Measurements from ENCODE around the gene NNT.
"Not testable (repeated sequence)": the region's sequence is repeated elsewhere in the genome, so short reads cannot be mapped to it uniquely, and the experiment has no call there.

Gene NNT

GRCh38 chr5:43634621-43635020 lies 31.6 kb downstream of the NNT start:
- FAIRE-seq = no peak

DNA sequence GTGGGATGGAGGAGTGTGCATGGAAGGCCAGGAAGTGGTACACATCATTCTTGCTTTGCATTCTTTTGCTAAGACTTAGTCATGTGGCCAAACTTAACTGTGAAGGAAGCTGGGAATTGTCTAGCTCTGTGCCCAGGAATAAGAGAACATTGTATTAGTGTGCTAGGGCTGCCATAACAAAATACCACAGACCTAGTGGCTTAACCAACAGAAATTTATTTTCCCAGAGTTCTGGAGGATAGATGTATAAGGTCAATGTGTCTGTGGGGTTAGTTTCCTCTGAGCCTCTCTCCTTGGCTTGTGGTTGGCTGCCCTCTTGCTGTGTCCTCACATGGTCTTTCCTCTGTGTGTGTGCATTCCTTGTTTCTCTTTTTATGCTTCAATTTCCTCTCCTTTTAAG lies 32.4 kb downstream of the NNT start:
- FAIRE-seq = no peak

- no peak for FAIRE-seq
Measured at GRCh38 chr5:43636076-43636475, 33.1 kb downstream of the NNT start.

GRCh38 chr5:43637416-43637815 lies 34.4 kb downstream of the NNT start:
- no peak for FAIRE-seq

- no peak for FAIRE-seq
Measured at GRCh38 chr5:43638107-43638506, 35.1 kb downstream of the NNT start.

DNA sequence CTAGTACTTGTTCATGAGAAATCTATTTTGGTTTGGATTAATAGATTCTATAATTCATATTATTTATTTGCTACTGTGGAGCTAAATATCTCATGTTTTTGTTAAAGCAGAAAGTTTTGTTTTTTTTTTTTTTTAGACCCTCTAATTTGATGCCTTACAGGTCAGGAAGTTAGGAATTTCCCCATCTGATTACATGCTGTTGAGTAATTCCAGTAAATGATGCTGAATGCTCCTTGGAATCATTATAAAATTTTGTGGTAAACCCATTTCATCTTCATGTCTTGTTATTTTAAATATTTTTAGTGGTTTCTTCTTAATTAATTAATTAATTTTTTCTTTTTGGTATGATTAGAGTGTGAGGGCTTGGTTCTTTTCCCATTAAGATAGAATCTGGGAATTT lies 35.6 kb downstream of the NNT start:
- no peak for FAIRE-seq

- FAIRE-seq = no peak
Measured at GRCh38 chr5:43639566-43639965, 36.6 kb downstream of the NNT start.

GRCh38 chr5:43642428-43642827 lies 39.4 kb downstream of the NNT start:
- no peak for FAIRE-seq

DNA sequence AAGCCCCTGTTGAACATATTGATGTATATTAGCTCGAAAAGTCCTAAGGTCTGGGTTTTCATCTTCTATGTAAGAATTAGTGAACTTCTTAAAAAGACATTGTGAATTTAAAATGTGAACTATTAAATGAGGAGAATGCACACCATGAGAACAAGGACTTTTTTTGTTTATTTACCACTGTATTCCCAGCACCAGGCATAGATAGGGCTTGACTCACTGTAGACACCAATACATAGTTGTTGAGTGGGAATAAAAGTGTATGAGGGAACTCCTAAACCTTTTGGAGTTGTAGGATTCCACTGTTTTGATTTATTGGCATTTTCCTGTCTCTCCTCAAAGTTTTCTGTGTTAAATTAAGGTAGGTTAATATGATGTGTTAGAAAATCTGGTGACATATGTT lies 40.3 kb downstream of the NNT start:
- no peak for FAIRE-seq

GRCh38 chr5:43643750-43644149 lies 40.8 kb downstream of the NNT start:
- no peak for FAIRE-seq

DNA sequence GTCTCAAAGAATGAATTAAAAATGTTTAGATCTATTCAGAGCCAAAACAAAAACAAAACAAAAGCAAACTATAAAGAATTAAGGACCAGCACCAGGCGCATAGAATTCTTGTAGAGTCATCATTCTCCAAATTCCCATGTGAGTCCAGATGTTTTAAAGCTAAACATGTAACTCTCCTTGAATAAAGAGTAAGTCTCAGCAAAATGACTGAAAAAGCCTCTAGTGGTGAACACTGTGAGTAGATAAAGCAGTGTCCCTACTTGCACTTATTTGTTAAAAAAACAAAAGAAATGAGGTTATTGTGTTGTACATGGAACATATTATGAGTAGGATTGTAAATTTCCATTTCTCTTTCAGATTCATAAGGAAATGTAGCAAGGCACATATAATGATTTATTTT lies 44.0 kb downstream of the NNT start:
- FAIRE-seq = no peak

GRCh38 chr5:43647789-43648188 lies 44.8 kb downstream of the NNT start:
- FAIRE-seq = no peak

DNA sequence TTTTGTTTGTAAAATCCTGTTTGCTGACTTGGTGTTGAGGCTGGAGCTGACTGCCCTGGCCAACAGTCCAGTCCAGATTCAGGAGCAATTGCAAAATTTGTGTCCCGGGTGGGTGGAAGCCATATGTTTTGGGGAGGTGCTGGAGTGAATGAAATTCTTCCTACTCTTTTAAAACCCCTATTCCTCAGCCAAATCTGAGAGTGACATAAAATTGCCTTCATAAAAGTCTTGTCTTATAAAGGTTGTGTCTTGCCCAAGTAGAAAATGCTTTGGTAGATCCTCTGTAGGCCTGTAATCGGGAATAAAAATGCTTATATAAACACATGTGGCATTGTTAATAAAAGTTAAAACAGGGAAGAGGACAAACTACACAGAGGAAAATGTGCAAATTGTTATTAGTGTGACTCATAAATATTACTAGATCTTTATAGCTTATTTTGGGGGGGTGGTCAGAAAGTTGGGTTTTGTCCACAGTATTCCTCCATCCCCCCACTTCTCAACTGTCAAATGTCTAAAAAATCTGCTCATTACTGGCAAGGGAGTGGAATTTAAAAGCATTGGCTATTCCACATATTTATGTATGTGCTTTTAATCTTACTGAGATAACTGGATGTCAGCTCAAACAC lies 45.6 kb downstream of the NNT start:
- no peak for FAIRE-seq

DNA sequence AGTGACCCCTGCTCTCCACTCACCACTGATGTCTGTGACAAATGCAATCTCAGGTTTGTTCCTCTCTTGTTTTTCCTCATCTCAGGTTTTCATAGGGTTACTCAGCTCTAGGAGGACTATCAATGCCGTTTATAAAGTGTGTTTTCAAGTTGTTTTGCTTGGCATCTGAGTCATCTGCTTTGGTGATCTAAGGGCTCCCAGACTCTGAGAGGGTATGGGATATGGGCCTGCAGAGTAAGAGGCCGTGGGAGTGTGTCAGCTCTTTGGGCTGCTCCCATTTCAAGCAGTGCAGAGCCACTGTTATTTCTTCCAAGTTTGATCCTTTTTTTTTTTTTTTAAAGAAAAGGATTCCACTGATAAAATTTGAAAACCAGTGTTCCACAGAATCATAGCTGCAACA lies 46.3 kb downstream of the NNT start:
- FAIRE-seq = no peak

DNA sequence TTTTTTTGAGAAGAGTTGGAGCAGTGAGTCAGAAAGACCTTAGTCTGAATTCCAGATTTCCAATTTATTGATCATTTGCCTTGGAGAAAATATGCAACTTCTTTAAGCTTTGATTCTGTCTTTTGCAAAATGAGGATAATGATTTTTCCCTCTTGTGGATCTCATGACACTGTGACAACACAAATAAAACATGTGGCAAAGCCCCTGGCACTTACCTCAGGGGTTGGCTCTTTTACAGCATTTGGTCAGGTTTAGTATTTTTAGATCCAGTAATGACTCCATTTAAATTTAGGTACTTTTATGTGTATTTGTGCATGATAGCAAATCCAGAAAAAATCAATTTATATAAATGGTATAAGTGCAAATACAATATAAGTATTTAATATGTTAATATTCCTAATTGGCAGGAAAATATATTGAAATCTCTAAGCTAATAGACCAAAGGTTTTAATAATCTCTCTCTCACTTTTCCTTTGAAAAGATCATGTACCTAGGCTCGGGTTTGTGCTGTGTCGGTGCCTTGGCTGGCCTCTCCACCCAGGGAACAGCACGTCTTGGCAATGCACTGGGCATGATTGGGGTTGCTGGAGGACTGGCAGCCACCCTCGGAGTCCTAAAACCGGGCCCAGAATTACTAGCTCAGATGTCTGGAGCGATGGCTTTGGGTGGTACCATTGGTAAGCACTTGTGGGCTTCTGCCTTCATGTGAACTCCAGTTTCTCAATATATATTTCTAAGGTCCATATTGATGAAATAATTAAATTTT lies 49.7 kb downstream of the NNT start:
- no peak for FAIRE-seq

DNA sequence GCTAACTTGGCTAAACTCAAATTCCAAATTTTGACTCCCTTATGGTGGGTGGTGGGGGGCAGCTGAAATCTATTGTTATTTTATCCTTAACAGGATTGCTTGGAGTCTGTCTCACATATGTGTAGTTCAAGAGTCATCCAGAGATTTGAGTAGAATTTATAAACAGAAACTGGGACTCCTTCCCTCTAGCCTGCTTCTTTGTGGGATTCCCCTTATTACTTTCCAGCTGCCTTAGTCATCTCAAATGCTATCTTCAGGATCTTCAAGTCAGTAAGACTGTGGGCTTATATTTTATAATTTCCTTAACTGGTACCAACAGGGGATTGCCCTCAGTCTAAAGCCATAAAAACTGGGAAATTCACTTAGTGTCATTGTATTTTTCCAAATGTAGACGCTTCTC lies 55.5 kb downstream of the NNT start:
- no peak for FAIRE-seq

DNA sequence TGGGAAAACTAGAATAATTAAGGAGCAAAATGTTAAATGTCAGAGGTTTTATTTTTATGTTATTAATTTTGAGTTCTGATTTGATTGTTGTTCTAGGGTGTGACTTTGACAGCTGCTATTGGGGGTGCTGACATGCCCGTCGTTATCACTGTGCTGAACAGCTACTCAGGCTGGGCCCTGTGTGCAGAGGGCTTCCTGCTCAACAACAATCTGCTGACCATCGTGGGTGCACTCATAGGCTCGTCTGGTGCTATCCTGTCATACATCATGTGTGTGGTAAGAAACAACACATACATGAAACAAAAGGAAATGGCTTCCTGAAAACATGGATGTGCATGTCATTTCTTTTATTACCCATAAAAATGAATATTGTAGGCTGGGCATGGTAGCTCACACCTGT lies 56.1 kb downstream of the NNT start:
- no peak for FAIRE-seq

DNA sequence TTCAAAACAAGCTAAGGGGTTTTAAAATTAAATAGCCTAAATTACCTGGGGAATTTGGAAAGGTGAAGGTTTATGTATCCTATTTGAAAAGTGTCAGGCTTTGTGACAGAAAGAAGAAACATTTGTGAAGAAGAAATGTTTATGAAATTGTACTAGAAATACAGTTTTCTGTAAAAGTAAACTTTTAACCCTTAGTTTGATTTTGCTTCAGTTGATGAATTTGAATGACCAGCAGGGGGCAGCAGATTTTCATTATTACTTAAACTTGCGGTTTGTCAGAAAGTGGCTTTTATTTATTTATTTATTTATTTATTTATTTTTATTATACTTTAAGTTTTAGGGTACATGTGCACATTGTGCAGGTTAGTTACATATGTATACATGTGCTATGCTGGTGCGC lies 58.1 kb downstream of the NNT start:
- peak; percentile 25 for FAIRE-seq

DNA sequence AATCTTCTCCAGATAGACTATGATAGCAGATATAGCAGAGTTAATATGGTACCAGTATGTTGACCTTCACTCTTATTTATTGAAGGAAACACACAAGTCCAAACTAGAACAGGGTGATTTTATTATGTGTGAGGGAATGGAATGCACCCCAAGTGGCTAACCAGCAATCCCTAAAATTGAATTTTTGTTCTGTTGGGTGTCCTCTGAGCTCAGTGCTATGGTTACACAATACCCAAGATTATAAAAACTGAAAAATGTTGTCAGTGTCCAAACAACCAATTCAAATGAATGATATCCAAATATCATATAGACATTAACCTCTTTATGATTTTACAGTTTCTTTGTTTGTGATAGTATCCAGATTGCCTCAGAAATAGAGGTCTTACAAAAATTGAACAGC lies 60.9 kb downstream of the NNT start:
- no peak for FAIRE-seq

GRCh38 chr5:43664501-43665040 lies 61.6 kb downstream of the NNT start:
- FAIRE-seq = no peak

DNA sequence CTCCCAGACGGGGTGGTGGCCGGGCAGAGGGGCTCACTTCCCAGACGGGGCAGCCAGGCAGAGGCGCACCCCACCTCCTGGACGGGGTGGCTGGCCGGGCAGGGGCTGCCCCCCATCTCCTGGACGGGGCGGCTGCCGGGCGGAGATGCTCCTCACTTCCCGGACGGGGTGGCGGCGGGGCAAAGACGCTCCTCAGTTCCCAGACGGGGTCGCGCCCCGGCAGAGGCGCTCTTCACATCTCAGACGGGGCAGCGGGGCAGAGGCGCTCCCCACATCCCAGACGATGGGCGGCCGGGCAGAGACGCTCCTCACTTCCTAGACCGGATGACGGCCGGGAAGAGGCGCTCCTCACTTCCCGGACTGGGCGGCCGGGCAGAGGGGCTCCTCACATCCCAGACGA lies 62.8 kb downstream of the NNT start:
- not testable (repeated sequence) for FAIRE-seq

GRCh38 chr5:43666728-43667127 lies 63.7 kb downstream of the NNT start:
- not testable (repeated sequence) for FAIRE-seq

DNA sequence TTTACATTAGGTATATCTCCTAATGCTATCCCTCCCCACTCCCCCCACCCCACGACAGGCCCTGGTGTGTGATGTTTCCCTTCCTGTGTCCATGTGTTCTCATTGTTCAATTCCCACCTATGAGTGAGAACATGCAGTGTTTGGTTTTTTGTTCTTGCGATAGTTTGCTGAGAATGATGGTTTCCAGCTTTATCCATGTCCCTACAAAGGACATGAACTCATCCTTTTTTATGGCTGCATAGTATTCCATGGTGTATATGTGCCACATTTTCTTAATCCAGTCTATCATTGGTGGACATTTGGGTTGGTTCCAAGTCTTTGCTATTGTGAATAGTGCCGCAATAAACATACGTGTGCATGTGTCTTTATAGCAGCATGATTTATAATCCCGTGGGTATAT lies 64.4 kb downstream of the NNT start:
- FAIRE-seq = not testable (repeated sequence)

GRCh38 chr5:43674536-43674935 lies 71.6 kb downstream of the NNT start:
- FAIRE-seq = no peak

DNA sequence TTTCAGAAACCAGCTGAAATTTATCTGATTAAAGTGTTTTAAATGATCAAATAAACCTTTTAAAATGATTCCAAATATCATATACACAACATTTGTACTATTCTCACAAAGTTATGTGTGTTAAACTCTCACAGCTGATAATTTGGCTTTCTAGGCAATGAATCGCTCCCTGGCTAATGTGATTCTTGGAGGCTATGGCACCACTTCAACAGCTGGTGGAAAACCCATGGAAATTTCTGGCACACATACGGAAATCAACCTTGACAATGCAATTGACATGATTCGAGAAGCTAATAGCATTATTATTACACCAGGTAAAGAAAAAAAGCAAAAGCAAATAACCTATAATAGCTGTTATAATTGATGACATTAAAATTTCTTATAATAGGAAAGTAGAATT lies 72.4 kb downstream of the NNT start:
- no peak for FAIRE-seq
